H54 (cell line): ENCODE data around the gene MST1.
"Not testable (repeated sequence)": the region's sequence is repeated elsewhere in the genome, so short reads cannot be mapped to it uniquely, and the experiment has no call there.

Source experiments
- DNase-seq: peaks from one replicate; pipeline ENCODE4 v3.0.0; 2011; ENCODE audit warnings: low spot score, mixed read lengths; ENCODE audit not compliant: insufficient read length
- FAIRE-seq: peaks from 3 replicates; lab custom pipeline; 2011; peaks lifted over from hg19 to GRCh38; lab: Jason Lieb, UNC
- POLR2A ChIP-seq: IDR thresholded peaks from 2 replicates; pipeline ENCODE4 v1.6.1; 2011; ENCODE audit warnings: low read depth, mild to moderate bottlenecking, low read length

Gene MST1

GRCh38 chr3:49701388-49702077, 12.3 kb upstream of the MST1 start:
- DNase-seq (no peak), FAIRE-seq (no peak)
- no peak for TF ChIP-seq POLR2A

GRCh38 chr3:49700453-49701128, 11.3 kb upstream of the MST1 start:
- no peak for FAIRE-seq
- no peak for TF ChIP-seq POLR2A
- no peak for DNase-seq

- TF ChIP-seq POLR2A: no peak
- DNase-seq (no peak), FAIRE-seq (no peak)
Measured at GRCh38 chr3:49700014-49700413, 10.7 kb upstream of the MST1 start.

- DNase-seq: no peak
- TF ChIP-seq POLR2A: no peak
- no peak for FAIRE-seq
Measured at GRCh38 chr3:49699281-49699979, 10.2 kb upstream of the MST1 start.

- DNase-seq, FAIRE-seq: not testable (repeated sequence)
Measured at GRCh38 chr3:49695350-49696015, 6.2 kb upstream of the MST1 start.

- not testable (repeated sequence) for DNase-seq, FAIRE-seq
Measured at GRCh38 chr3:49694409-49695070, 5.3 kb upstream of the MST1 start.

GRCh38 chr3:49691481-49691880, 2.2 kb upstream of the MST1 start:
- not testable (repeated sequence) for FAIRE-seq, DNase-seq

GRCh38 chr3:49690856-49691255, 1.6 kb upstream of the MST1 start:
- not testable (repeated sequence) for DNase-seq, FAIRE-seq

- DNase-seq, FAIRE-seq: not testable (repeated sequence)
Measured at GRCh38 chr3:49689908-49690624, 792 bp upstream of the MST1 start.

GRCh38 chr3:49688338-49689045, 782 bp downstream of the MST1 start:
- DNase-seq, FAIRE-seq: not testable (repeated sequence)

- not testable (repeated sequence) for DNase-seq, FAIRE-seq
Measured at GRCh38 chr3:49687424-49687795, 1.9 kb downstream of the MST1 start.

GRCh38 chr3:49686769-49687423, 2.4 kb downstream of the MST1 start:
- not testable (repeated sequence) for FAIRE-seq, DNase-seq

GRCh38 chr3:49686346-49686745, 2.9 kb downstream of the MST1 start:
- not testable (repeated sequence) for DNase-seq, FAIRE-seq

- not testable (repeated sequence) for FAIRE-seq, DNase-seq
Measured at GRCh38 chr3:49685846-49686245, 3.4 kb downstream of the MST1 start.

- FAIRE-seq, DNase-seq: not testable (repeated sequence)
Measured at GRCh38 chr3:49685103-49685502, 4.2 kb downstream of the MST1 start.

- DNase-seq, FAIRE-seq: not testable (repeated sequence)
Measured at GRCh38 chr3:49684453-49684852, 4.8 kb downstream of the MST1 start.
